Measurements from ENCODE around the gene UBE2E1. TPM values are rescaled to one million over a fixed set of nuclear protein-coding genes. Genes with fewer than 3 reads are reported as not detected.

The UBE2E1 gene
- polyA plus RNA-seq, 10 donors: 75.1 to 107 (median 90.2) TPM

Other genes with a start within 250 kb of the UBE2E1 start
- gene NKIRAS1, start 111.0 kb downstream of the UBE2E1 start, polyA plus RNA-seq (ENCODE audit: insufficient read length in 10 of 10): 10 to 100 TPM; 10.5 to 16.3 (median 13.4) TPM
- gene RPL15, start 111.2 kb downstream of the UBE2E1 start, polyA plus RNA-seq (ENCODE audit: insufficient read length in 10 of 10): 1,000 to 10,000 TPM; 1,966 to 2,957 (median 2,527) TPM
- gene NR1D2, start 139.3 kb downstream of the UBE2E1 start, polyA plus RNA-seq (ENCODE audit: insufficient read length in 10 of 10): 10 to 100 TPM; 15.6 to 33.4 (median 25.4) TPM